Measurements from ENCODE around the gene PSRC1. TPM values are rescaled to one million over a fixed set of nuclear protein-coding genes. Genes with fewer than 3 reads are reported as not detected.
A peak's percentile ranks its signal among the peaks of the same experiment; 100 is the strongest.

Gene PSRC1
- total and polyA plus RNA-seq, 2 of the 8 experiments (the other 6 are each of a cell fraction or from before 2014, with no cell fraction given): 56.1 to 67.3 TPM

DNA sequence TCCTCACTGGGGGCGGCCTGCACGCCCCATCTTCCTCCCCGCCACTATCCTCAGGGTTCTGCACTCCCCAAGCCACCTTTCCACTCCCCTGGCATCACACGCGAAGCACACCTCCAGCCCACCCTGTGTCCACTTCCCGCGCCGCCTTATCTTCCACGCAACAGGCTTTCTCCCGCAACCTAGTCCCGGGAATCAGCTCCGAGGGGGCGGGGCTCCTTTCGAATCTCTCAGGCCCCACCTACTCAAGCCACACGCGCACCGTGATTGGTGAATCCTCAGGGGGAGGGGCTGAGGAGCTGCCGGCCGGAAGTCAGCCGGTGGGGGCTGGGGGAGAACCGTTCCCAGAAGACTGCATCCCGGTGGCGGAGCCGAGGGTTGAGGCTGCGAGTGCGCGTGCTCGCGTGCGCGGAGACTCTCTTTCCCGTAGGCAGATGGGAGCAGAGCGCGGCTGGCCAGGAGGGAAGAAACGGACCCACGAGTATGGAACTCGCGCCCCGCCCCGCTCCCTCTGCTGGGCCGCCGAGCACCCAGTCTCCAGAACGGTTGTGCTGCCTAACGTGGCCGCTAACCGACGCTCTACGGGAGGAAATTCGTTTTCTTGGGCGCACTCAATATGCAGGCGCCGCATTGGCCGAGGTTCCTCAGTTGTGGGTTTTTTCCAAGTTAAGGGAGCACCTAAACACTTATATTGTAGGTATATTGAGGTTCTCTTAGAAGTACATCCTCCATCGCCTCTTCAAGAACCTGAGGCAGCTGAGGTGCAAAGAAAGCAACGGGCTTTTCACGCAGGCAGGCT, at the start of gene PSRC1 (continued):
- peak in 1 of 2 experiments; percentile 74; a peak in 1 of 4 replicates for TF ChIP-seq HDAC2 (IDR thresholded peaks at IDR 0.05; ENCODE audit: borderline replicate concordance in 1 of 2, low read depth in 2 of 2, low read length in 2 of 2)
- TF ChIP-seq ATF2 (IDR thresholded peaks at IDR 0.05; ENCODE audit: low read length): no peak
- no peak for TF ChIP-seq MAFK (IDR thresholded peaks at IDR 0.05; ENCODE audit: low read depth, low read length)
- no peak for TF ChIP-seq ATF3 (IDR thresholded peaks at IDR 0.05; ENCODE audit: insufficient read depth, low read depth, low read length)
- TF ChIP-seq SP4 (IDR thresholded peaks at IDR 0.05; ENCODE audit: low read length): no peak
- no peak for TF ChIP-seq CREB1 (IDR thresholded peaks at IDR 0.05)
- TF ChIP-seq CHD1 (IDR thresholded peaks at IDR 0.05; ENCODE audit: low read depth, low read length): no peak
- TF ChIP-seq SRF (IDR thresholded peaks at IDR 0.05; ENCODE audit: low read depth, low read length): no peak
- TF ChIP-seq, protein P1, sequence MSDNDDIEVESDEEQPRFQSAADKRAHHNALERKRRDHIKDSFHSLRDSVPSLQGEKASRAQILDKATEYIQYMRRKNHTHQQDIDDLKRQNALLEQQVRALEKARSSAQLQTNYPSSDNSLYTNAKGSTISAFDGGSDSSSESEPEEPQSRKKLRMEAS (IDR thresholded peaks at IDR 0.05): peak; percentile 69; the same call in 1 of the 2 replicates
- TF ChIP-seq NANOG (IDR thresholded peaks at IDR 0.05; ENCODE audit: insufficient read depth, low read depth, low read length, poor library complexity, severe bottlenecking): no peak
- TF ChIP-seq POLR2AphosphoS5 (IDR thresholded peaks at IDR 0.05; ENCODE audit: low read depth, low read length): peak; percentile 95
- peak; percentile 68 for TF ChIP-seq ASH2L (IDR thresholded peaks at IDR 0.05; ENCODE audit: low read length)
- peak; percentile 60; the same call in 1 of the 2 replicates for TF ChIP-seq RBBP5 (IDR thresholded peaks at IDR 0.05; ENCODE audit: borderline replicate concordance, low read depth, low read length)
- TF ChIP-seq ZNF274 (IDR thresholded peaks at IDR 0.05; ENCODE audit: borderline replicate concordance, extremely low read depth, low read length): no peak
- no peak; the same call in 1 of the 2 replicates for TF ChIP-seq YY1 (IDR thresholded peaks at IDR 0.05; ENCODE audit: low read depth, low read length)
- no peak for TF ChIP-seq RNF2 (IDR thresholded peaks at IDR 0.05; ENCODE audit: borderline replicate concordance, low read depth, low read length, missing control alignments, poor library complexity, severe bottlenecking)
- TF ChIP-seq SIN3A (conservative IDR thresholded peaks at IDR 0.05 in 1 of 2, IDR thresholded peaks at IDR 0.05 in 1 of 2; ENCODE audit: low read depth in 1 of 2, low read length in 2 of 2): peak; percentile 18 to 84; a peak in 2 of 4 replicates
- no peak for TF ChIP-seq NRF1 (IDR thresholded peaks at IDR 0.05; ENCODE audit: low read depth, low read length)
- TF ChIP-seq BACH1 (IDR thresholded peaks at IDR 0.05; ENCODE audit: low read length): no peak
- TF ChIP-seq CBX5 (IDR thresholded peaks at IDR 0.05; ENCODE audit: low read depth, low read length): no peak
- TF ChIP-seq JUND (IDR thresholded peaks at IDR 0.05; ENCODE audit: low read length): no peak
